Spleen (tissue), 11 donors: ENCODE data around the gene LYL1. TPM values are rescaled to one million over a fixed set of nuclear protein-coding genes. Genes with fewer than 3 reads are reported as not detected.

ENCODE experiments used
- DNase-seq: peaks from one replicate; pipeline ENCODE4 v3.0.0-alpha.2; 2020
- H3K27ac ChIP-seq, 8 donors: fragments of 200-600 bp; sonication (generic) in 7 of 8; 1 replicate in 4 of 8; 2 replicates in 4 of 8; pipeline versions ENCODE4 v1.5.0 to v1.8.0; 2016 to 2021; ENCODE audit warnings: inconsistent platforms in 4 of 8, mild to moderate bottlenecking in 4 of 8, moderate library complexity in 1 of 8
- H3K27me3 ChIP-seq, 7 donors: fragments of 200-600 bp; sonication (generic) in 6 of 7; replicated peaks in 1 of 7; 1 replicate in 4 of 7; 2 replicates in 3 of 7; pipeline versions ENCODE4 v1.5.0 to v1.8.0; 2016 to 2021; ENCODE audit warnings: inconsistent platforms in 3 of 7, mild to moderate bottlenecking in 1 of 7
- H3K36me3 ChIP-seq, 6 donors: fragments of 200-600 bp; sonication (generic) in 5 of 6; 1 replicate in 4 of 6; 2 replicates in 2 of 6; pipeline versions ENCODE4 v1.5.0 to v1.8.0; 2016 to 2021; ENCODE audit warnings: inconsistent platforms in 2 of 6
- H3K4me1 ChIP-seq, 6 donors: fragments of 200-600 bp; sonication (generic) in 5 of 6; 1 replicate in 3 of 6; 2 replicates in 3 of 6; pipeline versions ENCODE4 v1.5.0 to v1.8.0; 2016 to 2021; ENCODE audit warnings: inconsistent platforms in 3 of 6
- H3K4me3 ChIP-seq, 8 donors: fragments of 200-600 bp; sonication (generic) in 7 of 8; 1 replicate in 4 of 8; 2 replicates in 4 of 8; pipeline versions ENCODE4 v1.5.0 to v1.8.0; 2016 to 2021; ENCODE audit warnings: inconsistent platforms in 4 of 8, mild to moderate bottlenecking in 4 of 8, moderate library complexity in 2 of 8
- H3K9me3 ChIP-seq, 8 donors: fragments of 200-600 bp; sonication (generic) in 7 of 8; 1 replicate in 4 of 8; 2 replicates in 4 of 8; pipeline versions ENCODE4 v1.5.0 to v1.8.0; 2016 to 2021; ENCODE audit warnings: inconsistent platforms in 4 of 8
- POLR2A ChIP-seq, 3 donors: fragments of 450-650 bp; IDR thresholded peaks; one replicate each; pipeline ENCODE4 v1.5.1; 2017; ENCODE audit warnings: antibody characterized with exemption in 3 of 3, mild to moderate bottlenecking in 1 of 3
- POLR2AphosphoS5 ChIP-seq, 3 donors: sonication (generic); formaldehyde crosslinking; IDR thresholded peaks; one replicate each; pipeline ENCODE4 v1.5.1; 2017; ENCODE audit warnings: antibody characterized with exemption in 3 of 3
- WGBS, 5 donors: extraction: QIAGEN DNeasy Blood & Tissue Kit in 3 of 5; methylation state at CpG; one replicate each; pipeline versions ENCODE4 v1.1.5 to v1.1.7; 2013 to 2018; 5-methylcytosine and 5-hydroxymethylcytosine counted together
- intact Hi-C: fragments of 100-400 bp; cut with DNase I; formaldehyde crosslinking; loops from one replicate; pipeline ENCODE4 v1.15.0; 2023; ENCODE audit warnings: low total_unique reads
- polyA plus RNA-seq, 3 donors: library from polyadenylated mRNA; stranded (reverse); fragments of 200-250 nt; gene quantifications; one replicate each; pipeline ENCODE4 v1.2.1, GENCODE V29; 2013
- total RNA-seq, 7 donors: library from RNA; depleted of rRNA in 3 of 7; stranded (reverse); fragments of >200 nt in 3 of 7; fragmentation: NEBNext Ultra II Directional in 4 of 7; extraction: Animal tissue kit (Norgen Biotek cat#: 25700) in 4 of 7; gene quantifications; one replicate each; pipeline versions ENCODE4 v1.1.0 to v1.2.1, GENCODE V29; 2016 to 2021
- TF ChIP-seq, protein P1 (sequence below), 11 experiments: fragments of 200-600 bp in 7 of 11; fragments of 450-650 bp in 4 of 11; sonication (generic) in 4 of 11; IDR thresholded peaks in 8 of 11; conservative IDR thresholded peaks in 3 of 11; 1 replicate in 7 of 11; 2 replicates in 4 of 11; pipeline versions ENCODE4 v1.4.0 to v1.8.0; 2016 to 2021; ENCODE audit warnings: antibody characterized with exemption in 11 of 11, inconsistent platforms in 4 of 11, mild to moderate bottlenecking in 1 of 11
- donor health status: healthy with polysubstance abuse.
- donor health status: DM: no; HTN: no; CAD: no; lungs with moderate emphysema.
- donor health status: DM: no; HTN: no; CAD: no.
- donor health status: Bipolar disorder and iron deficiency.
- donor health status: healthy.
- donor health status: DM: no; HTN: no; CAD: no.
- donor health status: DM: yes; HTN: yes; CAD: no.

LYL1 gene
- total and polyA plus RNA-seq, 10 donors = 35.5 to 86.9 (median 59.4) TPM

DNA sequence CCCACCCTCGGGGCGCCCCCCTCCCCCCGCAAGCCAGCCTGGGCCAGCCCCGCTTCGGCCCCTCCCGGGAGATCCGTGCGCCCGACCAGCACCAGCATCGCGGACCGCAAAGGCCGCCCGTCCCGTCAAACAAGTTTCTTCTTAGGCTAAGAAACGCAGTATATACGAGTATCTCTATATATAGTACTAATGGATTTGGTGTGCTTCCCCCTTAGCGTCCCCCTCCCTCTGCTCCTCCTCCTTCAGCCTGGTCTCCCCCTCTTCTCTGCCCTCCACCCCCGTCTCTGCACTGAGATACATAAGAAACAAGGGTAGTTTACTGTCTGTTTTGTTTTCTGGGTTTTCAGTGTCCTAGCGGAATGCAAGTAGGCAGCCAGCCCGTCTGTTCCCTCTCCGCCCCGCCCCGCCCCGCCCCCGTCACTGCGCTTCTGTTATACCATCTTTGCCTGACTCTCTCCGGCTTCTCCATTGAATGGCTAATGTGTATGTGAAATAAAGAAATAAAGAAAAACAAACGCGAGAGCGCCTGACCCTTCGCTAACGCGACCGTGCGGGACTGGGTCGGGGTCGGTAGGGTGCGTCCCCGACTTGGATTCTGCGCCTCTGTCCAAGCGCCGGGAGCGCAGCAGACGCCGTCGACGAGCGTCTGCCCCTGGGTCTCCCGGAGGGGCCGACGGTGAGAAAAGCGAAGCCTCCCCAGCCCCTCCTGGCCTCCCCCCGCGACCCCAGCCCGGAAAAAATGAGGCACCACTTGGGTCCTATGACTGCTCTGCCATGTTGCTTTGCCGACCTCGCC lies 4.2 kb downstream of the LYL1 start:
- 7 to 21% (median 11%) methylated on average over 43 to 58 of the region's 58 CpGs for WGBS, 5 donors
- H3K36me3 ChIP-seq = peaks cover 0 to 27% (median 3%) of the 10 kb centered on the region in 6 donors
- peaks cover 0 to 41% (median 0%) of the 10 kb centered on the region in 7 donors for H3K27me3 ChIP-seq
- peaks cover 31 to 100% (median 98%) of the 10 kb centered on the region in 6 donors for H3K4me1 ChIP-seq
- TF ChIP-seq POLR2A (IDR thresholded peaks at IDR 0.05) = peak in 1 of 3 donors; percentile 22
- TF ChIP-seq POLR2AphosphoS5 (IDR thresholded peaks at IDR 0.05) = peak; percentile 33 to 67 (median 42)
- TF ChIP-seq, protein P1, sequence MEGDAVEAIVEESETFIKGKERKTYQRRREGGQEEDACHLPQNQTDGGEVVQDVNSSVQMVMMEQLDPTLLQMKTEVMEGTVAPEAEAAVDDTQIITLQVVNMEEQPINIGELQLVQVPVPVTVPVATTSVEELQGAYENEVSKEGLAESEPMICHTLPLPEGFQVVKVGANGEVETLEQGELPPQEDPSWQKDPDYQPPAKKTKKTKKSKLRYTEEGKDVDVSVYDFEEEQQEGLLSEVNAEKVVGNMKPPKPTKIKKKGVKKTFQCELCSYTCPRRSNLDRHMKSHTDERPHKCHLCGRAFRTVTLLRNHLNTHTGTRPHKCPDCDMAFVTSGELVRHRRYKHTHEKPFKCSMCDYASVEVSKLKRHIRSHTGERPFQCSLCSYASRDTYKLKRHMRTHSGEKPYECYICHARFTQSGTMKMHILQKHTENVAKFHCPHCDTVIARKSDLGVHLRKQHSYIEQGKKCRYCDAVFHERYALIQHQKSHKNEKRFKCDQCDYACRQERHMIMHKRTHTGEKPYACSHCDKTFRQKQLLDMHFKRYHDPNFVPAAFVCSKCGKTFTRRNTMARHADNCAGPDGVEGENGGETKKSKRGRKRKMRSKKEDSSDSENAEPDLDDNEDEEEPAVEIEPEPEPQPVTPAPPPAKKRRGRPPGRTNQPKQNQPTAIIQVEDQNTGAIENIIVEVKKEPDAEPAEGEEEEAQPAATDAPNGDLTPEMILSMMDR (IDR thresholded peaks at IDR 0.05 in 8 of 11, conservative IDR thresholded peaks at IDR 0.05 in 3 of 11) = no peak
- H3K27ac ChIP-seq = peak overlapping the region; percentile 96 to 99 (median 97)
- H3K9me3 ChIP-seq = no peaks in the 10 kb centered on the region
- DNase-seq = peak; percentile 90
- intact Hi-C loops = no loop called here
- H3K4me3 ChIP-seq = peak overlapping the region; percentile 16 to 88 (median 52)

GRCh38 chr19:13097463-13098258 lies 5.0 kb downstream of the LYL1 start:
- peaks cover 0 to 27% (median 3%) of the 10 kb centered on the region in 6 donors for H3K36me3 ChIP-seq
- TF ChIP-seq POLR2AphosphoS5 (IDR thresholded peaks at IDR 0.05) = peak; percentile 14 to 76 (median 49)
- TF ChIP-seq, protein P1 (IDR thresholded peaks at IDR 0.05 in 8 of 11, conservative IDR thresholded peaks at IDR 0.05 in 3 of 11) = no peak
- H3K9me3 ChIP-seq = no peaks in the 10 kb centered on the region
- peak; percentile 94 for DNase-seq
- intact Hi-C loops = no loop called here
- WGBS, 5 donors = 1 to 5% (median 3%) methylated on average over 40 to 69 of the region's 69 CpGs
- H3K4me3 ChIP-seq = peak overlapping the region; percentile 21 to 88 (median 52)
- H3K4me1 ChIP-seq = peaks cover 26 to 96% (median 90%) of the 10 kb centered on the region in 6 donors
- peak overlapping the region; percentile 57 to 99 (median 97) for H3K27ac ChIP-seq
- H3K27me3 ChIP-seq = peaks cover 0 to 41% (median 0%) of the 10 kb centered on the region in 7 donors

GRCh38 chr19:13097033-13097462 lies 5.6 kb downstream of the LYL1 start:
- H3K27ac ChIP-seq = peak overlapping the region; percentile 57 to 99 (median 97)
- intact Hi-C loops = no loop called here
- no peaks in the 10 kb centered on the region for H3K9me3 ChIP-seq
- H3K27me3 ChIP-seq = peaks cover 0 to 41% (median 0%) of the 10 kb centered on the region in 7 donors
- peaks cover 26 to 90% (median 84%) of the 10 kb centered on the region in 6 donors for H3K4me1 ChIP-seq
- TF ChIP-seq, protein P1 (IDR thresholded peaks at IDR 0.05 in 8 of 11, conservative IDR thresholded peaks at IDR 0.05 in 3 of 11) = no peak
- no peak for TF ChIP-seq POLR2A (IDR thresholded peaks at IDR 0.05)
- no peak for TF ChIP-seq POLR2AphosphoS5 (IDR thresholded peaks at IDR 0.05)
- H3K36me3 ChIP-seq = peaks cover 0 to 27% (median 3%) of the 10 kb centered on the region in 6 donors
- no peak for DNase-seq
- 9 to 14% (median 11%) methylated on average over 20 of the region's 20 CpGs for WGBS, 5 donors
- peak overlapping the region; percentile 21 to 88 (median 52) for H3K4me3 ChIP-seq
